Cortex of kidney (tissue), 1 donor: Measurements from ENCODE around the gene MLF2.
"Not testable (repeated sequence)": the region's sequence is repeated elsewhere in the genome, so short reads cannot be mapped to it uniquely, and the experiment has no call there.

Experiments used
- DNase-seq: peaks from one replicate; lab custom pipeline; 2025; lab: John Stamatoyannopoulos, UW

The MLF2 gene

GRCh38 chr12:6765634-6766581 is 13.0 kb upstream of the MLF2 start, which contains the start of gene PTMS:
Gene PTMS (plus strand): TSS chr12:6766363. CDS start chr12:6766706, 343 bp downstream.
- DNase-seq = no peak

DNA sequence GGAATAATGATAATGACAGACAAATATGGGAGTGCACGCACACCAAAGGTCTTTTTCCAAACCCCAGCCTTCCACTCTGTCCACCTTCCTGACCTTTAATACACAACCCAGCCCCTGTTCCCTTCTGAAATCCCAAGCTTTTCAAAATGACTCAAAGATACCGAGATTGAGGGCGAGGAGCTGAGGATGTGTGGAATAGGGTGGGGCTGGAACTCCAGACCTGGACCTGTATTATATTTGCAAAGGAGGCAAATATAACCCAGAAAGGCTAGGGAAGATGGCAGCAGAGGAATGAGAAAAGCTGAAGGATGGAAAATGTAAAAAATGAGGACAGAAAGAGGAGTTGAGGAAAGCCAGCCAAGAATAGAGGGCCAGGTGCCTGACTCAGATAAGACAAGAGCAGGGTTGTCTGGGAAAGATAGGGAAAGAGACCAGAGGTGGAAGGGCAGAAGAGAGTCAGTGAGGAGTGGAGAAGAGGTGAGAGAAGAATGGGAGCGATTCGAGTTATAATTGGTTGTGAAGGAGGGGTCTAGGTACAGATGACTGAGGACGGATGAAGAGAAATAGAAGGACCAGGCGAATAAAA is 12.2 kb upstream of the MLF2 start:
- no peak for DNase-seq

DNA sequence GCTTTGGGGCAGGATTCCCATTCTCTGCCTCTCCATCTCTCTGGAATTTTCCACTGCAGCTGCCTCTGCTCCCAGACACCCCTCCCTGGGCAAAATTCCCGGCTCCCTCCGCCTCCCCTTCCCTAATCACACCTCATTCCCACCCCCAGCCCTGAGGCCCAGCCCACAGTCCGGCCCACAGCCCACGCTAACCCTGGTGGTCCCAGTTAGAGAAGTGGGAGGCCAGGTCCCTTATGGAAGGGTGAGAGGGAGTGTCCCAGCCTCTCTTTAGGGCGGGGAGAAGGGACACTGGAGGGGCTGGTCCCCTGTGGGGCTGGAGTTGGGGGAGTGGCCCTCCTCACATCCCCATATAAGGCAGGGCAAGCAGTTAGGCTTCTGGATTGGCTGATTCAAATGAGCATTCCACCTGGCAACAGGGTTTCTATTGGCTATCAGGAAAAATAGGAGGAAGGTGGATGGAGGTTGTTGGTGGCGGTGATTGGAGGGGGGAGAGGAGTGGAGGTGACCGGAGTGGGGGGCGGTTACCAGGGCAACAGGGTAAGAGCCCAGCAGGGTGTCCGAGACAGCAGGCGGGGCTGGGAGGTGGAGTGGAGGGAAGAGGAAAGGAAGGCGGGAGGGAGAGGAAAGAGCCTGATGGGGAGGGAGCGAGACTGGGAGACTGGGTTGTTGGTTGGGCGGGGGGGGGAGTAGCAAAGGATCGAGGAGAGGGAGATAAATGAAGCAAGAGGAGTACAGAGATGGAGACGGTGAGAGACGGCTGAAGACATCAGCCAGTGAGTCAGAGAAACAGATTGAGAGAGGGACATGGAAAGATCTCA is 11.3 kb upstream of the MLF2 start:
- DNase-seq = no peak

DNA sequence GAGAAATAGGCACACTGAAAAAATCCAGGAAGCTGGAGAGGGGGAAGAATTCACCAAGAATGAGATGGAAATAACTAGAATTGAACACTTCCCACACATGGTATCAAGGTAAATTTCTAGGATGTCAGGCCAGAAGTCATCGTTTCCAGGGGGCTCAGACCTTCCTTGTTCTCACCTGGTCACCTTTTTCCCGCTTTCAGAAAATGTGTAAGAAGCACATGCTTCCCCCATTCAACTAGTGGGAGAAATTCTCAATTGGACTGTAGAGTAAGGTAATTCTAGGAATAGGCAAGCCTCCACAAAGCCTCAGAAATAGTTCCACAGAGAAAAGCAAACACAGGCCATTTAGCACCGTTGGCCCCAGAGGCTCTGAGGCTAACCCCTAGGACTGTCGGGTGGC is 10.4 kb upstream of the MLF2 start:
- DNase-seq = no peak

DNA sequence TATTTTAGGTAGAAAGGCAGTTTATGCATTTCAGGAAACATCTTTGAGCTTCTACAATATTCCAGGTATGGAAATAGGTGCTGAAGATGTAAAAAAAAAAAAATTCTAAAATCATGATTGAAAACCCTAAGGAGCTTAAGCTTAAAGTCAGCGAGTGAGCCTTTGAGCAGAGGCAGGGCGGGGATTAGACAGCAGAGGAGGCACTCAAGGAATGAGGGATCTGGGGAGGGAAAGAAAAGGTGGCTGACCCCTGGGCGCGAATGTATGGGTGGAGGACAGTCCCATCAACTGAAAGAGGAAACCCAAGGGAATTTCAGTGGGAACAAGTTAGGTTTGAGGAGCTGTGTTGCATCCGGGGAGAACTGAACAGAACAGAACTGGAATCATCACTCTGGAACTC is 6.8 kb upstream of the MLF2 start:
- DNase-seq = no peak

GRCh38 chr12:6758506-6759095 is 5.7 kb upstream of the MLF2 start:
- DNase-seq = no peak

DNA sequence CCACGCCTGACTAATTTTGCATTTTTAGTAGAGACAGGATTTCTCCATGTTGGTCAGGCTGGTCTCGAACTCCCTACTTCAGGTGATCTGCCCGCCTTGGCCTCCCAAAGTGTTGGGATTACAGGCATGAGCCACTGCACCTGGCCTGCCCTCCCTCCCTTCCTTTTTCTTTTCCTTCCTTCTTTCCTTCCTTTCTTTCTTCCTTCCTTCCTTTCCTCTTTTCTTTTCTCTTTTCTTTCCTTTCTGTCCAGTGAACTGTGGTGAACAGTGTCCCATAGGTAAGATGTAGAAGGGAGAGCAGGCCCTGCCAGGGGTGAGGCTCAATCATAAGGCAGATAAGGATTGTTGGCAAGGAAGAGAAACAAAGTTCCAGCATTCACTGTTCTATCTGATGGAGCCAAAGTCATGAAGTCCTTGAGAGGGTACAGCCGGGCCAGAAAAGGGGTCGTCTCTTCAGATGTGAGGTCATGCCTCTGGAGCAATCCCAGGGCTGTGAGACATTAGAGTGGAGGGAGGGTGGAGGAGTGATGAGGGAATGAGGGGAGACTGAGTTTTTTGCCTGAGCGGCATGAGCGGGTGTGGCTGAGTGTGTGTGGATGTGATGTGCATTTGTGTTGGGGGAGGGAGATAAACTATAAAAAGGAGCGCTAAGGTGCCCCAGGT is 4.2 kb upstream of the MLF2 start:
- DNase-seq = no peak

GRCh38 chr12:6754411-6754810 is 1.5 kb upstream of the MLF2 start:
- no peak for DNase-seq

DNA sequence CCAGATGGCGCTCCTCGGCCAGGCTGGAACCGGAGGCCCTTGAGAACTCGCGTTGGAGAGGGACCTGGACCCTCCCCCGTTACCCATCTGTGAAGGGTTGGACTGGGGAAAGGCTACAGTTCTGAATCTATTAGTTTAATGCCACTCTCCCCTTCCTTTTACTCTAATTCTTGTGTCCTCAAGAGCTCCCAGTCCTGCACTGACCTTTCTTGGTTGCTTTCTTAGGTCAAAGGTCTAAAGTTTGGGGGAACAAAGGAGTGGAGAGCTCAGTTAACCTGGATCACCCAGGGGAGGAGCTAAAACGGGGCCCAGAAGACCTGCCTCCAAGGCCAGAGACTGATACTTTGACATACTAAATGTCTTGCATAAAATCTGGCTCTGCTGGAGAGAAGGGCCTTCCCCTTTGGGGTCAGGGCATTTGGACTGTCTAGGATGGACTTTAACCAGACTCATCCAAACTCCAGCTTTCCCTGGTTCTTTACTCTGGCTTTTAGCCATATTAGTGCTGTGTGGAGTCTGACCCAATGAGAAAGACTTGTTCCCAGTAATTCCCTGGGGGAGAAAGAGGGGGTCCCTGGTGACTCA is 923 bp upstream of the MLF2 start:
- DNase-seq = no peak

DNA sequence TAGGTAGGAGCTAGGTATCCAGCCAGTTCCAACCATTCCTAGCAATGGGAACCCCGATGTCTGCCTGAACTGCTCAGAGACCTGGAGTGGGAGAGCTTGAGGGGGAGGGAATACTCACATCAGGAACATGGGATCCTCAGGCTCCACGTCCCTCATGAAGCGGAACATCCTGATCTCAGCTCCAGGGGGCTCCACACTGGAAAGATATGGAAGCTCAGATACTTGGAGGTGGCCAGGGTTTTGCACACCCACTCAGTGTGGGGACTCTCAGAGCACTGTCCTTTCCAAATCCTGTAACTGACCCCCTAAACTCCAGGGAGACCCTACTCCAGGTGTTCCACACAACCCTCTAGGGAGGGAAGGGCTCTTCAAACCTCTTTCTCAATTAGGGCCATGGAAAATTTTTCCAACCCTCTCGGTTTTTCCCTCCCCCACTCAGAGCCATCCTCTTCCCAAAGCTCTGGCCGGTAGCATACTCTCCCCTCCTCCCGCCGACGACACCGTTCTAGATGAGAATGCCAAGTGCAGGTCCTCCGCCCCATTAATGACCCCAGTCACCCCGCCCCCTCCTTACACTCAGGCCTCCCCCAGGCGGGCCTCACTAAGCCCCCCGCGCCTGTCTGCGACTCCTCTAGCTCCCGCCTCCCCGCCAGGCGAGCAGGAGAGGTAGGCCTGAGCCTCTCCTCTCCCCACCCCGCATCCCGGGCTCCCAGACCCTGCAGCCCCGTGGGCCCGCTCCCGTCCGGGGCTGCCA is 597 bp downstream of the MLF2 start:
- no peak for DNase-seq

GRCh38 chr12:6751767-6752166 is 1.2 kb downstream of the MLF2 start:
- no peak for DNase-seq

DNA sequence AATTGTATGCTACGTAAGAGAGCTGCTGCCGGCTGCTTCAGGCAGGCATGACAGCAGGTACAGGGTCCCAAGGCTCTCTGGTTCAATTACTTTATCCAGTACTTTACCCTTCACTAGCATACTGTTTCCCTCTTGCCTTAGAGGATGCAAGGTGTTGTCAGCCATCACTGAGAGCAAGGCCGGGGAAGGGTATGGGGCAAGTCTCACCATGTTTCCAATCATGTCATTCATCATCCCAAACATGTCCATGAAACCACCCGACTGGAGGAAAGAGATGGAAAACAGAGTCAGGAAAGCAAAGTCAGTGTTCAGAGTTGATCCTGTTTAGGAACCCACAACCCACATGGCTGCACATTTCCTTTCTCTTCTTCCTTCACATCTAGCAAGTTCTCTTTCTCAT is 2.4 kb downstream of the MLF2 start:
- no peak for DNase-seq

DNA sequence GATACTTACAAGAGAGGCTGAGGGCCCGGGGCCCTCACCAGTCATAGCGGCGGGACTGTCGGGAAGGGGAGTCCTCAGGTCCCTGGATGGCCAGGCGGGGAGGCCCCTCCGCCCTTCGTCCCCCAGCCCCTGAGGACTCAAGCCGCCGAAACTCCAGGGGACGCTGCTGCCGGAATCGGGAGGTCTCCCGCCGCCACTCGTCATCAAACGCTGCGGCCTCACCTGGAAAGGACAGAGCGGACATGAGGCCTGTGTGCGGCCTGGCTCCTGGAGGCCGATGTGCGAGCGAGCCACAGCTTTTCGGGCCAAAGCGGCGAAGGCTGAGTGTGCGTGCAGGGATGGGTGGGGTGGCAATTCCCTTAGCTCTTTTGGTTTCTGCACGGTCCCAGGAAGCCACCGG is 4.2 kb downstream of the MLF2 start:
- DNase-seq = no peak

- no peak for DNase-seq
Measured at GRCh38 chr12:6747216-6747615, 5.7 kb downstream of the MLF2 start.

DNA sequence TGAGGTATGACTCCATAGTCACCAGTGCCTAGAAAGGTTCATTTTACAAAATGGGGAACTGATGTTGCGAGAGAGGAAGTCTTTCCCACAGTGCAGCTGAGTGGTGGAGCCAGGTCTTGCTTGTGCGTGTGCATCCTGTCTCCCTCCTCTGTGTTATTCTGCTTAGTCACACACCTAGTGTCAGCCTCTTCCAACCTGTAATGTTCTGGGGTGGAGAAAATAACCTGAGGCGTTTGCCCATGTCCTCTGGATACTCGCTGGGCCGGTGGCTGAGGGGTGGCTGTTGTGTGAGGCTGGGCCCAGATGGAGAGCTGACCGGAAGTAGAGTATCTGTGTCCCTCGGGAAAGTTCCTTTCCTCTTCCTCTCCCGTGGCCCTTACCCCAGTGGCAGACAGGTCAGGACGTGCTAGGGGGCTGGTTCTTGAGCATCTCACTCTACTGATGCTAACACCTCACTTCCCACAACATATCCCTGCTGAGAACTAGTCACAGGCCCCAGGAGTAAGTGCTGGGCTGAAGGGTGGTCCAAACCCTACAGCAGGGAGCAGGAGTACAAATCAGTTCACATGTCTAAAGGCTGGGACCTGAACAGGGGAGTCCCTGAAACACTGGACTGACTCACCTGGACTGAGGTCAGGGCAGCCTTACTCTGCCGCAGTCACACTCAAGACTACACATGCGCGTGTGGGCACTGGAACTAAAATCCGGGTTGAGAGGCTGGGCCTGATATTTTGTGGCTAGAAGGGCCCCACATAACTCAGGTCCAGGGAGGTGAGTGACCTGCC is 7.0 kb downstream of the MLF2 start:
- DNase-seq = no peak

GRCh38 chr12:6743300-6743699 is 9.6 kb downstream of the MLF2 start:
- DNase-seq = not testable (repeated sequence)

GRCh38 chr12:6742834-6743233 is 10.1 kb downstream of the MLF2 start:
- DNase-seq = no peak

GRCh38 chr12:6742080-6742479 is 10.9 kb downstream of the MLF2 start:
- DNase-seq = not testable (repeated sequence)

DNA sequence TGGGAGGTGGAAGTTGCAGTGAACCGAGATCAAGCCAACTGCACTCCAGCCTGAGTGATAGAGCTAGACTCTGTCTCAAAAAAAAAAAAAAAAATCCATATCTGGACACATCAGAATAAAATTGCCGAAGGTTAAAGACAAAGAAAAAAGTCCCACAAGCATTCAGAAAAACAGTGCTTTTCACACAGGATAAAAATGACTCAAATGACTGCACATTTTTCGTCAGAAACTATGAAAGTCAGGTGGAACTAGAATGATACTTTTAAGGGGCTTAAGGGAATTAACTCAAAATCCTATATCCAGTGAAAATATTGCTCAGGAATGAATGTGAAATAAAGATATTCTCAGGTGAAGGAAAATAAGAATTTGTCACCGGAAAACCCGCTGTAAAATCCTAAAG is 16.2 kb downstream of the MLF2 start:
- DNase-seq = no peak
